Activated CD4-positive, alpha-beta T cell treated with anti-CD3 and anti-CD28 coated beads for 4 hours (primary cell): ENCODE data around the gene MIEF1.

ENCODE experiments used
- DNase-seq, 2 donors: peaks; one replicate each; pipeline ENCODE4 v3.0.0-alpha.2; 2020

Gene MIEF1

DNA sequence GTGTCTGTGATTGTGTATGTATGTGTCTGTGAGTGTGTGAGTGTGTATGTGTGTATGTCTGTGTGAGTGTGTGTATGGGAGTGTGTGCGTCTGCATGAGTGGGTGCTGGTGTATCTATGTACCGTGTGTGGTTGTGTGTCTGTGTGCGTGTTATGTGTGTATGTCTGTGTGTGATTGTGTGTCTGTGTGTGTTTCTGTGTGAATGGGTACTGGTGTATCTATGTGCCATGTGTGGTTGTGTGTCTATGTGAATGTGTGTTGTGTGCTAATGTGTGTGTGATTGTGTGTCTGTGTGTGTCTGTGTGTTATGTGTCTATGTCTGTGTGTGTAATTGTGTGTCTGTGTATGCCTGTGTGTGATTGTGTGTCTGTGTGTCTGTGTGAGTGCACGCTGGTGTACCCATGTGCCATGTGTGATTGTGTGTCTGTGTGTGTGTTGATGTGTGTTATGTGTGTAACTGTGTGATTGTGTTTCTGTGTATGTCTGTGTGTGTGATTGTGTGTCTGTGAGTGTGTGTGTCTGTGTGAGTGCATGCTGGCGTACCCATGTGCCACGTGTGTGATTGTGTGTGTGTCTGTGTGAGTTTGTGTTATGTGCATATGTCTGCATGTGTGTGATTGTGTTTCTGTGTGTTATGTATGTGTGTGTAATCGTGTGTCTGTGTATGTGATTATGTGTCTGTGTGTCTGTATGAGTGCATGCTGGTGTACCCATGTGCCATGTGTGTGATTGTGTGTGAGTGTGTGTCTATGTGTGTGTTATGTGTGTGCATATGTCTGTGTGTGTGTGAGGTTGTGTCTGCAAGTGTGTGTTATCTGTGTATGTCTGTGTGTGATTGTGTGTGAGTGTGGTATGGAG lies 61.7 kb downstream of the MIEF1 start:
- no peak for DNase-seq

DNA sequence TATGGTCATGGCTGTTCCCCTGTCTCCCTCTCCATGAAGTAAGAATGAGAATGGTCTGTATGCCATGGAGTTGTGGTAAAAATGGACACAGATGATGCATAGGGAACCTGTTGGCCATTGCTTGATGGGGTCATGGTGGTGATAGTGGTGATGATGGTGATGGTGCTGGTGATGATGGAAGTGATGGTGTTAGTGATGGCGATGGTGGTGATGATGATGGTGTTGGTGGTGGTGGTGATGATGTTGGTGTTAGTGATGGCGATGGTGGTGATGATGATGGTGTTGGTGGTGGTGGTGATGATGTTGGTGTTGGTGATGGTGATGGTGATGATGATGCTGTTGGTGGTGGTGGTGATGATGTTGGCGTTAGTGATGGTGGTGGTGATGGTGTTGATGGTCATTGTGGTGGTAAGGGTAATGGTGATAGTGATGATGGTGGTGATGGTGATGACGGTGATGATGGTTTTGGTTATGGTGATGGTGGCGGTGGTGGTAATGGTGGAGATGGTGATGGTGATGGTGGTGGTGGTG lies 63.4 kb downstream of the MIEF1 start:
- no peak for DNase-seq

DNA sequence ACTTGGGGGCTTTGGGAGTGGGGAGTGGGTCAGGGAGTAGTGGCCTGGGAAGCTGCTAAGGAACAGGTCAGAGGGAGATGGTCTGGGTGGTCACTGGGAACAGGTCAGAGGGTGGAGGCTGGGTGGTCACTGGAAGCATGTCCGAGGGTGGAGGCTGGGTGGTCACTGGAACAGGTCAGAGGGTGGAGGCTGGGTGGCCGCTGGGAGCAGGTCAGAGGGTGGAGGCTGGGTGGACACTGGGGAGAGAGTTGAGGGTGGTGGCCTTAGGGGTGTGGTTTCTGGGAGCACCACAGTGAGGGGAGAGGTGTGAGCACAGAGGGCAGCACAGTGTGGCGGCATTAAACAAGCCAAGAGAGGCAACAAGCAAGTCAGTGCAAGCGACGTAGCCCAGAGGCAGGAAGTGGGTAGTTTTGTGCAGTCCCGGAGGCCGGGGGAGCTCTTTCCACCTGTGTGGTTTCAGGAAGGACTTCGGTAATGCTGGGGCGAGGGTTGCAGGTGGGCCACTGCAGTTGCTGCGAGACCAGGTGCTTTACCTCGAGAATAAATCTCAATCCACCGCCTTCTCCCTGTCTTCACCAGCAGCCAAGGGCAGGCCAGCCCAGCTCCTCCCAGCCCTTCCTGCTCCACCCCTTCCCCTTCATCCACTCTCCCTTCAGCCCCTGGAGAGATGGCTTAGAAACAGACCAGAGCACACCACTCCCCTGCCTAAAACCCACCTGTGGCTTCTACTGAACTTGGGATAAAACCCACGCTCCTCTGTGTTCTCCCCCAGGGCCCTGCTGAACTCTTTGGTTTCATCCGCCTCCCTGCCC lies 65.3 kb downstream of the MIEF1 start:
- DNase-seq: peak; percentile 33 to 45
